Fibroblast of skin of right biceps (primary cell): ENCODE data around the gene ZNF800.

ENCODE experiments used
- DNase-seq: peaks from one replicate; pipeline ENCODE4 v3.0.0-alpha.2; 2013

The ZNF800 gene

GRCh38 chr7:127347567-127348246, 44.8 kb downstream of the ZNF800 start:
- peak; percentile 66 for DNase-seq

GRCh38 chr7:127346575-127347256, 45.8 kb downstream of the ZNF800 start:
- no peak for DNase-seq

DNA sequence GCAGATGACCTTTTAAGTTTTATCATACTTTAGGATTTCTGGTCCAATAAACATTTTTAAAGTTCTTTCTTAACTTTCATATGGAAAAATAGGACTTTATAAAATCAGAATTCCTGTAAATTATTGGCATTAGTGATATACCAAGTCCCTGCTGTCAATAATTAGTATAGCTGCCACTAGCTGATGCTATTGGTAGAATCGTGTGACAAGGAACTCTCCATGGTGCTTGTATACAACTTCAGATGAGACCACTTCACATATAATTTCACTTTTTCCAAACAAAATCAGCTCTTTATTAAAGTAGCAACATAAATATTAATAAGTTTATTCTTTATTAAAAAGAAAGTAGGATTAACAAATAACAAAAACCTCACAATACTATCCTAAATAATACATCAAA, 49.9 kb downstream of the ZNF800 start:
- DNase-seq = no peak

- DNase-seq = no peak
Measured at GRCh38 chr7:127338122-127338521, 54.4 kb downstream of the ZNF800 start.

GRCh38 chr7:127337581-127337980, 54.9 kb downstream of the ZNF800 start:
- no peak for DNase-seq

- DNase-seq = no peak
Measured at GRCh38 chr7:127336458-127336857, 56.0 kb downstream of the ZNF800 start.

DNA sequence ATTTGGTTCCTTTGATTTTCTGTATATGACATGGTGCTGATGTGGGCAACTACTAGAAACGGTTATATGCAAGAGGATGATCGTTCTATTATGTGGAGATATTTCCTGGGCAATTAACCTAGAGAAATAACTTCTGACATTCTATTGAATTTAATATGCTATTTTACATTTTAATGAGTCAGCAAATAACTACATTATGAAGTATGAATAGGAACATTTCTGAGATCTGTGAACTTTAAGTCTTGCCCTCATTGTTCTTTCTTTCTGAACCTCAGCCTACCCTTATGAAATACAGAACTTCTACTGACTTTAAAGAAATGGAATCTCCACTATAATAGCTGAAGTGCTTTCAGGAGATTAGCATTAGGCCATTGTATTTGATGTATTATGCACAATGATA, 59.6 kb downstream of the ZNF800 start:
- no peak for DNase-seq

DNA sequence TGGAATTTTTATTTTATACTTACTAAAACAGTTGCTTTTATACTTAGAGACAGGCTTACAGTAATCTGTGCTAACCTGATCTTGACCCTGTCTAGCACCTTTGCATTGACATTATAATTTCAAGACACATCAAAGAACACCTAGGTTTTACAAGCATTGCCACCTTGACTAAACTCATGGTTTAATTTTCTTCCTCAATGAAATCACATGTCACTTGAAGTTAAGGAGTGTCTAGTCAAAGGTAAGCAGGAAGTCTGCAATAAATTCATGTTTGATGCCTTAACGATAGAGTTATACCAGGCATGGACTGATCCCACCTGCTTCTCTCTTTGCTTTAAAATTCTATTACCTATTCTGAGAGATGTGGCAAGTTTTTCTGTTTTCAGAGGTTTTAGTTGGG, 62.4 kb downstream of the ZNF800 start:
- DNase-seq = no peak

GRCh38 chr7:127322832-127323493, 69.5 kb downstream of the ZNF800 start:
- DNase-seq = no peak

DNA sequence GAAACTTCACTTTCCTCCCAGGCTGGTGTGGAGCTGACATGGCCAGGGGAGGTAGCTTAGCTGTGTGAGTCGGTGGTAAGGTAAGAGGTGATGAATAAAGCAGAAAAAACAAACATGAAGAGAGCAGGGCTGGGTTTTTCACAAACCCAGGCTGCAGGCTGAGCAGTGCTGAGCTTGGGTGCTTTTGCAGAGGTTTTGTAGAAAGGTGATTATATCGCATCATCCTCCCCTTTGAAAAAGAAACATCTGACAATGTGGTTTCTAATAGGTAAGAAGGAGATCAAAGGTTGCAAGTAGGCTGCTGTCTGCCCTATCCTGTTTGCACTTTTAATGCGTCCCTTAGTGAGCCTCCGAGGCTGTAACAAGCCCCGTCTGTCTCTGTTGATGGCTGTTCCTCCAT, 70.2 kb downstream of the ZNF800 start:
- DNase-seq = no peak

DNA sequence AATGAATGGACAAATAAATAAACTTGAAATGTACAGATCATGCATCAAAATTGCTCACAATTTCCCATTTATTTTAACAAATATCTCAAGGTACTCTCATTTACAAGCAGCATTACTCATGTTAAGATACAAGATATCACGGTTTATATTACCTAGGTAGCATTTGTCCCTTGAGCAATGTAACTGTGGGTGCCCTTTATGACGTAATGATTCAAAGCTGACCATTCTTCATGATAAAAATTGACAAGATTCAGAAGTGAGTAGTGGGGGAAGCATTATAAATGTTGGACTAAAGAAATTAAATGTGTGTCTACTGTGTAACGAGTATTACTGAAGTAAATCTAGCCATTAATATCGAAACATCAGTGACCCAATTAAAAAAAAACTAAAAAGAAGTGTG, 71.5 kb downstream of the ZNF800 start:
- DNase-seq = no peak
